GM12878 (cell line): ENCODE results near the gene SMAP1.

Source experiments
- CHD4 ChIP-seq: fragments of 200-600 bp; sonication (generic); IDR thresholded peaks from 2 replicates; pipeline ENCODE4 v1.6.1; 2016; ENCODE audit warnings: mild to moderate bottlenecking
- CTCF ChIP-seq, 3 experiments: IDR thresholded peaks in 2 of 3; conservative IDR thresholded peaks in 1 of 3; 2 replicates each; pipeline ENCODE4 v1.5.1; 2011; ENCODE audit warnings: low read depth in 3 of 3, low read length in 3 of 3, mild to moderate bottlenecking in 3 of 3, control low read depth in 2 of 3, moderate library complexity in 2 of 3, inconsistent platforms in 1 of 3, mixed read lengths in 1 of 3; ENCODE audit not compliant: control insufficient read depth in 2 of 3, insufficient read depth in 1 of 3; ENCODE audit errors: extremely low read depth in 1 of 3
- RAD21 ChIP-seq: IDR thresholded peaks from 2 replicates; pipeline ENCODE4 v1.6.1; 2011; ENCODE audit warnings: mild to moderate bottlenecking, low read depth, low read length, moderate library complexity; ENCODE audit not compliant: insufficient read depth

- no peak for TF ChIP-seq CTCF (IDR thresholded peaks at IDR 0.05 in 2 of 3, conservative IDR thresholded peaks at IDR 0.05 in 1 of 3; ENCODE audit: control insufficient read depth in 2 of 3, extremely low read depth in 1 of 3, insufficient read depth in 1 of 3, low read depth in 3 of 3, low read length in 3 of 3)
- no peak for TF ChIP-seq CHD4
- no peak for TF ChIP-seq RAD21
Measured at GRCh38 chr6:70633870-70634269, 33.8 kb upstream of the SMAP1 start.
